Colonic mucosa (tissue), 4 donors: ENCODE data around the gene SNURF. TPM values are rescaled to one million over a fixed set of nuclear protein-coding genes. Genes with fewer than 3 reads are reported as not detected.
"Not testable (repeated sequence)": the region's sequence is repeated elsewhere in the genome, so short reads cannot be mapped to it uniquely, and the experiment has no call there.

Source experiments
- DNase-seq: peaks from one replicate; pipeline ENCODE4 v3.0.0-alpha.2; 2020
- H3K27ac ChIP-seq: fragments of 200-600 bp; one replicate; pipeline ENCODE4 v1.8.0; 2021
- H3K27me3 ChIP-seq: fragments of 200-600 bp; one replicate; pipeline ENCODE4 v1.8.0; 2021
- H3K36me3 ChIP-seq: fragments of 200-600 bp; one replicate; pipeline ENCODE4 v1.8.0; 2021
- H3K4me1 ChIP-seq: fragments of 200-600 bp; one replicate; pipeline ENCODE4 v1.8.0; 2021; ENCODE audit warnings: mild to moderate bottlenecking
- H3K4me3 ChIP-seq: fragments of 200-600 bp; one replicate; pipeline ENCODE4 v1.8.0; 2021
- H3K9ac ChIP-seq, 2 donors: one replicate each; pipeline ENCODE4 v1.7.0; 2013; ENCODE audit warnings: control low read depth in 2 of 2, low read depth in 2 of 2, low read length in 2 of 2
- H3K9me3 ChIP-seq: fragments of 200-600 bp; one replicate; pipeline ENCODE4 v1.8.0; 2021
- CTCF ChIP-seq: fragments of 200-600 bp; IDR thresholded peaks from one replicate; pipeline ENCODE4 v1.8.0; 2022; ENCODE audit warnings: antibody characterized with exemption, mild to moderate bottlenecking
- intact Hi-C: fragments of 100-400 bp; cut with DNase I; formaldehyde crosslinking; loops from one replicate; pipeline ENCODE4 v1.14.1; 2022
- total RNA-seq, 2 donors: library from RNA; stranded (reverse); fragmentation: NEBNext Ultra II Directional in 1 of 2; extraction: Animal tissue kit (Norgen Biotek cat#: 25700) in 1 of 2; gene quantifications; one replicate each; pipeline ENCODE4 v1.2.1, GENCODE V29; 2021
- donor health status: healthy.
- donor health status: DM: no; HTN: no; CAD: no.
- donor health status: DM: no; HTN: no; CAD: no.

The SNURF gene
- total RNA-seq, 2 donors from 2014 or later, result 1.2 to 6.8 TPM

- Histone ChIP-seq H3K36me3 (no peaks in the 10 kb centered on the region), H3K4me1 (no peaks in the 10 kb centered on the region), H3K4me3 (no peak overlapping the region), H3K9ac (no peak overlapping the region), H3K27me3 (no peaks in the 10 kb centered on the region), H3K27ac (no peak overlapping the region), H3K9me3 (no peaks in the 10 kb centered on the region)
- no peak for TF ChIP-seq CTCF
- no peak for DNase-seq
- intact Hi-C loops, result no loop called here
Measured at GRCh38 chr15:24924621-24925020, 30.2 kb upstream of the SNURF start.

- H3K4me3 ChIP-seq, H3K9me3 ChIP-seq, H3K27ac ChIP-seq, DNase-seq, H3K4me1 ChIP-seq, intact Hi-C loops, H3K9ac ChIP-seq, H3K36me3 ChIP-seq, H3K27me3 ChIP-seq: not testable (repeated sequence)
Measured at GRCh38 chr15:24931874-24932732, 22.7 kb upstream of the SNURF start.

GRCh38 chr15:24933716-24934115 lies 21.1 kb upstream of the SNURF start:
- no peaks in the 10 kb centered on the region for H3K9me3 ChIP-seq
- intact Hi-C loops, result no loop called here
- no peak overlapping the region for H3K4me3 ChIP-seq
- no peak overlapping the region for H3K9ac ChIP-seq
- TF ChIP-seq CTCF, result no peak
- H3K4me1 ChIP-seq, result no peaks in the 10 kb centered on the region
- H3K36me3 ChIP-seq, result no peaks in the 10 kb centered on the region
- H3K27me3 ChIP-seq, result no peaks in the 10 kb centered on the region
- no peak overlapping the region for H3K27ac ChIP-seq
- no peak for DNase-seq

GRCh38 chr15:24938224-24938623 lies 16.6 kb upstream of the SNURF start:
- H3K4me3 ChIP-seq, H3K4me1 ChIP-seq, DNase-seq, H3K27me3 ChIP-seq, H3K9me3 ChIP-seq, H3K27ac ChIP-seq, H3K9ac ChIP-seq, H3K36me3 ChIP-seq, intact Hi-C loops: not testable (repeated sequence)

GRCh38 chr15:24940236-24940635 lies 14.6 kb upstream of the SNURF start:
- no peaks in the 10 kb centered on the region for H3K36me3 ChIP-seq
- H3K4me3 ChIP-seq, result no peak overlapping the region
- no peak for TF ChIP-seq CTCF
- intact Hi-C loops, result no loop called here
- no peaks in the 10 kb centered on the region for H3K9me3 ChIP-seq
- no peak overlapping the region for H3K9ac ChIP-seq
- no peaks in the 10 kb centered on the region for H3K27me3 ChIP-seq
- DNase-seq, result no peak
- no peak overlapping the region for H3K27ac ChIP-seq
- H3K4me1 ChIP-seq, result no peaks in the 10 kb centered on the region

GRCh38 chr15:24943361-24943760 lies 11.4 kb upstream of the SNURF start:
- H3K4me1 ChIP-seq, result no peaks in the 10 kb centered on the region
- H3K4me3 ChIP-seq, result no peak overlapping the region
- H3K9me3 ChIP-seq, result no peaks in the 10 kb centered on the region
- H3K27ac ChIP-seq, result no peak overlapping the region
- DNase-seq, result no peak
- no peaks in the 10 kb centered on the region for H3K27me3 ChIP-seq
- no peak overlapping the region for H3K9ac ChIP-seq
- no peak for TF ChIP-seq CTCF
- intact Hi-C loops, result no loop called here
- H3K36me3 ChIP-seq, result no peaks in the 10 kb centered on the region
